ENCODE results near the gene COL9A2.
"Not testable (repeated sequence)": the region's sequence is repeated elsewhere in the genome, so short reads cannot be mapped to it uniquely, and the experiment has no call there.

The COL9A2 gene

GRCh38 chr1:40316595-40317393, at the start of gene COL9A2:
Gene COL9A2, minus strand, starts transcription at chr1:40317286. Its CDS starts 89 bp downstream, at chr1:40317197.
- no peak for TF ChIP-seq ZNF274 (IDR thresholded peaks at IDR 0.05; ENCODE audit: low read depth, low read length)
- H3K4me3 ChIP-seq (ENCODE audit: low read length): peak within 1 kb of the TSS; percentile 27; the same call in 1 of the 2 replicates

GRCh38 chr1:40363721-40364120, 46.6 kb upstream of the COL9A2 start:
- no peak for TF ChIP-seq ZNF274 (IDR thresholded peaks at IDR 0.05; ENCODE audit: low read depth, low read length)
- H3K4me3 ChIP-seq (ENCODE audit: low read length): no peak overlapping the region; the same call in 1 of the 2 replicates

GRCh38 chr1:40362699-40363098, 45.6 kb upstream of the COL9A2 start:
- H3K4me3 ChIP-seq (ENCODE audit: low read length): no peak overlapping the region
- no peak for TF ChIP-seq ZNF274 (IDR thresholded peaks at IDR 0.05; ENCODE audit: low read depth, low read length)

- no peak overlapping the region for H3K4me3 ChIP-seq (ENCODE audit: low read length)
- TF ChIP-seq ZNF274 (IDR thresholded peaks at IDR 0.05; ENCODE audit: low read depth, low read length): no peak
Measured at GRCh38 chr1:40362199-40362598, 45.1 kb upstream of the COL9A2 start.

GRCh38 chr1:40361637-40362036, 44.6 kb upstream of the COL9A2 start:
- no peak for TF ChIP-seq ZNF274 (IDR thresholded peaks at IDR 0.05; ENCODE audit: low read depth, low read length)
- H3K4me3 ChIP-seq (ENCODE audit: low read length): no peak overlapping the region

GRCh38 chr1:40361201-40361600, 44.1 kb upstream of the COL9A2 start:
- H3K4me3 ChIP-seq (ENCODE audit: low read length): no peak overlapping the region
- TF ChIP-seq ZNF274 (IDR thresholded peaks at IDR 0.05; ENCODE audit: low read depth, low read length): no peak

- no peak overlapping the region for H3K4me3 ChIP-seq (ENCODE audit: low read length)
- TF ChIP-seq ZNF274 (IDR thresholded peaks at IDR 0.05; ENCODE audit: low read depth, low read length): no peak
Measured at GRCh38 chr1:40360631-40361030, 43.5 kb upstream of the COL9A2 start.

GRCh38 chr1:40357625-40358024, 40.5 kb upstream of the COL9A2 start:
- TF ChIP-seq ZNF274 (IDR thresholded peaks at IDR 0.05; ENCODE audit: low read depth, low read length): no peak

GRCh38 chr1:40353082-40353481, 36.0 kb upstream of the COL9A2 start:
- H3K4me3 ChIP-seq (ENCODE audit: low read length): no peak overlapping the region

More at GRCh38 chr1:40357625-40358024, 40.5 kb upstream of the COL9A2 start:
- no peak overlapping the region for H3K4me3 ChIP-seq (ENCODE audit: low read length)

GRCh38 chr1:40352126-40352525, 35.0 kb upstream of the COL9A2 start:
- H3K4me3 ChIP-seq (ENCODE audit: low read length): no peak overlapping the region
- no peak for TF ChIP-seq ZNF274 (IDR thresholded peaks at IDR 0.05; ENCODE audit: low read depth, low read length)

More at GRCh38 chr1:40353082-40353481, 36.0 kb upstream of the COL9A2 start:
- no peak for TF ChIP-seq ZNF274 (IDR thresholded peaks at IDR 0.05; ENCODE audit: low read depth, low read length)

- H3K4me3 ChIP-seq (ENCODE audit: low read length): no peak overlapping the region
- no peak for TF ChIP-seq ZNF274 (IDR thresholded peaks at IDR 0.05; ENCODE audit: low read depth, low read length)
Measured at GRCh38 chr1:40351124-40351523, 34.0 kb upstream of the COL9A2 start.

- no peak overlapping the region for H3K4me3 ChIP-seq (ENCODE audit: low read length)
- no peak for TF ChIP-seq ZNF274 (IDR thresholded peaks at IDR 0.05; ENCODE audit: low read depth, low read length)
Measured at GRCh38 chr1:40350391-40350790, 33.3 kb upstream of the COL9A2 start.

GRCh38 chr1:40344597-40344996, 27.5 kb upstream of the COL9A2 start:
- H3K4me3 ChIP-seq (ENCODE audit: low read length): no peak overlapping the region
- TF ChIP-seq ZNF274 (IDR thresholded peaks at IDR 0.05; ENCODE audit: low read depth, low read length): no peak

- H3K4me3 ChIP-seq (ENCODE audit: low read length): not testable (repeated sequence)
Measured at GRCh38 chr1:40342381-40342717, 25.3 kb upstream of the COL9A2 start.

- no peak overlapping the region for H3K4me3 ChIP-seq (ENCODE audit: low read length)
- no peak for TF ChIP-seq ZNF274 (IDR thresholded peaks at IDR 0.05; ENCODE audit: low read depth, low read length)
Measured at GRCh38 chr1:40341491-40342380, 24.6 kb upstream of the COL9A2 start.
